Posterior vena cava (tissue), 2 donors: ENCODE data around the gene SLC26A6. TPM values are rescaled to one million over a fixed set of nuclear protein-coding genes. Genes with fewer than 3 reads are reported as not detected.

Experiments used
- DNase-seq: peaks from one replicate; pipeline ENCODE4 v3.0.0-alpha.2; 2020; ENCODE audit warnings: low spot score
- intact Hi-C, 2 donors: fragments of 100-400 bp; cut with DNase I; formaldehyde crosslinking; loops; one replicate each; pipeline versions ENCODE4 v1.14.1 to v1.14.2; 2022 to 2023
- microRNA-seq, 2 donors: library from miRNA; unstranded; fragments of <30 nt; microRNA quantifications; one replicate each; pipeline ENCODE4 v1.2.0, GENCODE V29; 2020 to 2021; ENCODE audit warnings: borderline microRNAs expressed in 2 of 2
- total RNA-seq, 2 donors: library from RNA; stranded (reverse); fragmentation: NEBNext Ultra II Directional; extraction: Animal tissue kit (Norgen Biotek cat#: 25700); gene quantifications; one replicate each; pipeline ENCODE4 v1.2.1, GENCODE V29; 2021
- donor health status: DM: yes; HTN: yes; CAD: no.
- donor health status: DM: yes; HTN: yes; CAD: no.

Gene SLC26A6
- total RNA-seq, 2 donors from 2014 or later, result 7.0 to 11.7 TPM

DNA sequence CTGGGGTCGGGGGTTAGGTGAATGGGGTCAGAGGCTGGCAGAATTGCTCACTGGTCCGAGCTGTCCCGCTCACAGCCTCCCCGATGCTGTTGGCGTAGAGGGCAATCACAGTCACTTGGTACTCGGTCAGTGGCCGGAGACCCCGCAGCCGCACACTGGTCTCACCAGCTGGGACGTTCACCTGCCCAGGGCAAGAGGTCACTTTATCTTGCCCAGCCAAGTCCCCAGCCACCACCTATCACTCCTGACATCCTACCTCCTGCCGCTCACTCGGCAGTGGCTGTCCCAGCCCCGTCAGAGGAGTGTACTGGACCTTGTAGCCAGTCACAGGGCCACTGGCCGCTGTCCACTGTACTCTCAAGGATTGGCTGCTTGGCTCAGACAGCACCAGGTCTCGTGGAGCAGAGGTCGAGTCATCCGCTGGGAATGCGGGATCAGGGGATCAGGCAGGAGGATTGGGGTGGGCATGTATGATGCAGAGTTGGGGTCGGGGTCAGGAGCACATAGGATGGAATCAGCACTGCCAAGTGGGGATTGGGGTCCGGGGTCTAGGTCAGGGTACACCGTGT is 42.7 kb downstream of the SLC26A6 start:
- intact Hi-C loops, result no loop called here
- DNase-seq, result no peak

DNA sequence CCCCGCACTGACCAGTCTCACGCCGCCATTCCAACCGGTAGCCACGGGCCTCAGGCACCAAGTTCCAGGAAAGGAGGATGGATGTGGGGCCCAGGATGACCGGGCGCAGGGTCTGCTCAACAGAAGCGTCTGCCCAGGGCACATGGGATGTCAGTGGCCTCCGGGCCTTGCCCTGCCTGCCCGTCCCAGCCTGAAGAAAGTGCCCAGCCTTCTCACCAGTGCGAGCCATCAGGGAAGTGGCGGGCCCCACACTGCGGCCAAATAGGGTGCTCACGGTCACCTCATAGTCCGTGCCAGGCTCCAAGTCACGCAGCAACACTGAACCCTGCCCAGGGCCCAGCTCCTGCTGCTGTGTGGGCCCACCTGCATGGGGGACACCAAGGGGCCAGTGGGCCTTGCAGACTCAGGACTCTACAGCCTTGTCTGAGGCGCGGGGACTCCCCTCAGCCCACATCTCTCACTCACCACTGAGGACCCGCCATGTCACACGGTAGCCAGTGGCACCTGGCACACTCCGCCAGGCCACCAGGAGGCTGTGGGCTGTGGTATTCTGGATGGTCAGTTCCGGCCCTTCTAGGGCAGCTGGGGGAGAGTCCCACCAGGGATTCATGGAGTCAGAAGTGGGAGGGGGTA is 43.3 kb downstream of the SLC26A6 start:
- intact Hi-C loops, result no loop called here
- DNase-seq, result no peak

DNA sequence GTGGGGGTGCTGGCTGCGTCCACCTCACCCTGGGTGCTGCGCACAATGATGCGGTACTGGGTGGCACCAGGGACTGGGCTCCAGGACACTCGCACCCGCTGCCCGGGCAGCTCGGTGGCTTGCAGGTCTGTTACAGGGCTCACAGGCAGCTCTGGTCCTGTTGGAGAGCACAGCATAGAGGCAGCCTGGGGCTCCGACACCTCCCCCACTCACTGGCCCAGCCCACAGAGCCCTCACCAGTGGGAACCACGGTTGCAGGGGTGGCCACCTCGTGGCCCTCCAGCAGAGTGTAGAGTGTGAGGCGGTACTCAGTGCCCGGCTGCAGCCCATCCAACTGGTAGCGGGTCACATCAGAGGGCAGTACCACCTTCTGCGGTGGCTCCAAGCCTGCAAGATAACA is 43.8 kb downstream of the SLC26A6 start:
- intact Hi-C loops, result no loop called here
- no peak for DNase-seq

DNA sequence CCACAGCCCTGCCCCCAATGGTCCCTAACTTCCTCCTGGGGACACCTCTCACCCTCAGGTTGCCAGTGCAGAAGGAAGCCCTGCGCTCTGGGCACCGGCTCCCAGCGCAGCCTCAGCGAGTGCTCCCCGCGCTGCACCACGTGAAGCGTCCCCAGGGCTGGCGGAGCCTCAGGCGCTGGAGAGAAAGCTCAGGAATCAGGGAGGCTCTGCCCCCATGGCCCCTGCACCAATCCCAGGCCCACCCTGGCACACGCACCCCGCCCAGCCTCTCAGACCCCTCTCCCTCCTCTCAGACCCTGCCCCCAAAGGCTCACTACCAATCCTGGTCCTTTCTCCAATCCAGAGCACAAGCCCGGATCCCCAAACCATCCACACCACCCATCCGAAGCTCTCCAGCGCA is 47.0 kb downstream of the SLC26A6 start:
- no peak for DNase-seq
- intact Hi-C loops, result no loop called here

DNA sequence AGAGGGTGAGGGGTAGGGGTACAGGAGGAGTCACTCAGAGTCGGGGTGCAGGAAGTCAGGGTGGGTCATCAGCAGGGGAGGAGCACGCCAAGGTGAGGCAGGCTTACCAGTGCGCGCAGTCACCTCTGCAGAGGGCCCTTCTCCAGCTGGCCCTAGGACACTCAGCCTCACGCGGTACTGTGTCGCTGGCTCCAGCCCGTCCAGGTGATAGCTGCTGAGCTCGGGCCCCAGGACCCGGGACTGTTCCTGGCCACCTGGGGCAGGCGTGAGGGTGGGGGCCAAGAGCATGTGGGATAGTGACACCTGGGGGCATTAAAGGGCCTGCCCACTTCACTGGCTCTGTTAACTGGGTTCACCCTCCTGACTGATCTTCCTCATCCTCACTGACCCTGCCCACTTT is 47.6 kb downstream of the SLC26A6 start:
- intact Hi-C loops, result no loop called here
- DNase-seq, result no peak

DNA sequence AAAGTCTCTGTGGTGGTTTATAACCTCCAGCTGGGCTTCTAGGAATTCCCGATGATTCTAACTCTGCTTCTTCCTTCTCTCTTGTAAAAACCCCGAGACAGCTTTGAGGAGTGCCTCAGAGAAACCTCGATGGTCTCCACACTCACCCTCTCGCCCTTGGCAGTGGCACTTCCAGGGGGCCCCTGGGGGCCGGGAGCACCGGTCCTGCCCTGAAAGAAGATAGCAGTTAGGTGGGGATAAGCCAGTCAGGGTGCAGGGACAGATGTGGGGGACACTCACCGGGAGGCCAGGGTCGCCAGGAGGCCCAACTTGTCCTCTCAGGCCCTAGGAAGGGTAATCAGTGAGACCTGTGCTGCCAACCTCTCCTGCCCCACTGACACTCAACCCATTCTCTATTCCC is 49.9 kb downstream of the SLC26A6 start:
- intact Hi-C loops, result no loop called here

DNA sequence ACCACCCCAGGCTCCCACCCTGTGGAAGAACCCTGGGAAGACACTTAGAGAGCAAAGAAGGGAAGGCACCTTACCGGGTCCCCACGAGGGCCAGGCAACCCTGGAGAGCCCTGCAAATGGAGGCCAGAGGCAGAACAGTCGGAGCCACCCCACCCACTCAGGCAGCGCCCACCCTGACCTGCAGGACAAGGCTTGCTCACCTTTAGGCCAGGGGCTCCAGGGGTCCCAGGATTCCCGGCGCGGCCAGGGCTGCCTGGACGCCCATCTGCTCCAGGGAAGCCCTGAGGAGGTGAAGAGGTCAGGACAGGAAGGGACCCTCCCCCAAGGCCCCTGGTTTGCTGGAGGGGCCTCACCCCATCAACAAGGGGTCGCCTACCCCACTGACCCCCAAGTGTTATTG is 50.4 kb downstream of the SLC26A6 start:
- intact Hi-C loops, result no loop called here

More for the DNA sequence above, 49.9 kb downstream of the SLC26A6 start:
- DNase-seq, result no peak

DNA sequence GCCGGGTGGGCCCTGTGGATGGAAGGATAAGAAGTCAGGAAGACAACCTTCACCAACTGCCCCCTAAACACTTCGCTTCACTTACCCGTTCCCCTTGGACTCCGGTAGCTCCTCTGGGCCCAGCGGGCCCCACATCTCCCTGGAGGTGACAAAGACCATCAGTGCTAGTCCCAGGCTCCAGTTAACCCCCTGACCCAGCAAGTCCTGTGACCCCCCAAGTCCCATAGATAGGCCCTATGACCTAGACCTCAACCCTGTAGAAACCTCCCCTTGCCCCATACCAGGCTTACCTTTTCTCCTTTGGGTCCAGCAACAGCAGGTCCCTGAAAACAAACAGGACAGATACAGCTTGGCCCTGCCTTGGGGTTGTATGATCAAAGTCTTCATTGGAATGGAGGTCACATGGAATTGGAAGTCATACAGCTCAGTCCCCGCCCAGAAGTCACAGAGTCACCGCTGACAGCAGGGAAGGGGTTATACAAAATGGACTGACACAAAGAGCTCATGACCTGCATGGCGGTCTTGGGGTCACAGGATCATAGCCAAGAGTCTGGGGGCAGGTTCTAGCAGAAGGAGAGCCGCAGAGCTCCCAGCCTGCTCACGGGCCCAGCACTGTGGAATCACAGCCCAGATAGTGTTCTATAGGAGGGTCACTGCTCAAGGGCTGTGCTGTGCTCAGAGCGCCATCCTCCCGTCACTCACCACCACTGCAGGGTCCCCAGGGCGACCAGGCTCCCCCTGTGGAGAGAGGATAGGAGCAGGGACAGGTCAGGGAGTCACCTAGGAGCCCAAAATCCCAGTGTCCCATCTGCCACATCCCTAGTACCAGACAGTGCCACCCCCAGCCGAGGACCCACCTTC is 53.4 kb downstream of the SLC26A6 start:
- DNase-seq, result no peak
- intact Hi-C loops, result no loop called here

More for the DNA sequence above, 50.4 kb downstream of the SLC26A6 start:
- DNase-seq, result no peak

DNA sequence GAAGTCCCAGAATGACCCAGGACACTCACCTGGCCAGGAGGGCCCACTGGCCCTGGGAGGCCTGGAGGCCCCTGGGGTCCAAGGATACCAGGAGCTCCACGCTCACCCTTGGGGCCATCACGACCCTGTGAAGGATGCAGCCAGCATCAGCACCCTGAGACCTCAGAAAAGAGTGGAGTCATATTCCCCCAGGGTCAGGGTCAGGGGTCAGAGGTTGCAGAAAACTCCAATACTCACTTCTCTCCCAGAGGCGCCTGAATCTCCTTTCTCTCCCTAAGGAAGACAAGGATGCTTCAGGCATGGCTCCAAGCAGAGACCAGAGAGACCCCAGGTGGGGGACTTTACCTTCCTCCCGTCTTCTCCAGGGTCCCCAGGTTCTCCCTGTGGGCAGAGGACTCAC is 58.6 kb downstream of the SLC26A6 start:
- intact Hi-C loops, result no loop called here
- DNase-seq, result no peak

Small RNA genes within 50 kb of the gene (microRNA-seq; reads per million reads assigned to microRNA genes)
- gene MIR4793 (0 to 0.32 reads per million in 2 donors), gene MIR711 (0 reads per million in 2 donors)

Other genes starting within 250 kb of the SLC26A6 start
- 10 to 100 TPM; 76.4 to 76.7 TPM for gene PLXNB1, start 205.4 kb downstream of the SLC26A6 start, total RNA-seq
- 10 to 100 TPM; 13.0 to 16.2 TPM for gene CCDC51, start 195.3 kb downstream of the SLC26A6 start, total RNA-seq
- gene TMA7, start 195.2 kb downstream of the SLC26A6 start, total RNA-seq, result 100 to 1,000 TPM; 112 to 178 TPM
- gene ATRIP, start 188.7 kb downstream of the SLC26A6 start, total RNA-seq, result 1 to 10 TPM; 6.2 to 6.3 TPM
- 100 to 1,000 TPM; 142 to 147 TPM for gene SHISA5, start 131.3 kb downstream of the SLC26A6 start, total RNA-seq
- gene PFKFB4, start 78.7 kb downstream of the SLC26A6 start, total RNA-seq, result 1 to 10 TPM; 2.0 to 4.5 TPM
- gene UCN2, start 71.7 kb downstream of the SLC26A6 start, total RNA-seq, result not detected
- 1 to 10 TPM; 4.2 to 5.3 TPM for gene COL7A1, start 40.1 kb downstream of the SLC26A6 start, total RNA-seq
- 100 to 1,000 TPM; 134 to 135 TPM for gene UQCRC1, start 25.8 kb downstream of the SLC26A6 start, total RNA-seq
- not detected for gene TMEM89, start 13.7 kb downstream of the SLC26A6 start, total RNA-seq
- under 1 TPM; 0.65 to 0.67 TPM for gene CELSR3, start 27.4 kb upstream of the SLC26A6 start, total RNA-seq
- 10 to 100 TPM; 14.0 to 19.8 TPM for gene NCKIPSD, start 50.5 kb upstream of the SLC26A6 start, total RNA-seq
- gene IP6K2, start 81.8 kb upstream of the SLC26A6 start, total RNA-seq, result 10 to 100 TPM; 24.6 to 33.1 TPM
- gene PRKAR2A, start 212.4 kb upstream of the SLC26A6 start, total RNA-seq, result 10 to 100 TPM; 49.6 to 69.6 TPM